H1 (cell line): Measurements from ENCODE around the gene RFXAP. TPM values are rescaled to one million over a fixed set of nuclear protein-coding genes. Genes with fewer than 3 reads are reported as not detected.

Source experiments
- CTCF ChIA-PET: fragments of 300-600 bp; sonication (Branson Sonifier 250); formaldehyde crosslinking; loops from one replicate; lab custom pipeline; 2021; ENCODE audit not compliant: partially characterized antibody; lab: Charles Lee
- POLR2A ChIA-PET: fragments of 300-600 bp; sonication (Branson Sonifier 250); formaldehyde crosslinking; loops from one replicate; lab custom pipeline; 2021; ENCODE audit warnings: inconsistent platforms; ENCODE audit not compliant: partially characterized antibody; lab: Charles Lee
- DNase-seq, 2 experiments: peaks; one replicate each; pipeline versions ENCODE4 v3.0.0 to v3.0.0-alpha.2; 2010 to 2022; ENCODE audit warnings: low spot score in 2 of 2, low read depth in 1 of 2, mixed read lengths in 1 of 2
- FAIRE-seq: peaks from 2 replicates; lab custom pipeline; 2011; peaks lifted over from hg19 to GRCh38; lab: Jason Lieb, UNC
- H2AFZ ChIP-seq: 2 replicates; pipeline ENCODE4 v1.8.1; 2012; ENCODE audit warnings: low read length, inconsistent platforms
- H2AK5ac ChIP-seq: 2 replicates; pipeline ENCODE4 v1.6.1; 2013; ENCODE audit warnings: low read depth, low read length
- H2BK120ac ChIP-seq: replicated peaks from 2 replicates; pipeline ENCODE3; 2013; ENCODE audit warnings: low read depth, low read length, inconsistent platforms
- H2BK12ac ChIP-seq: 2 replicates; pipeline ENCODE4 v1.6.1; 2013; ENCODE audit warnings: low read depth, low read length
- H2BK15ac ChIP-seq: 2 replicates; pipeline ENCODE4 v1.6.1; 2013; ENCODE audit warnings: low read length
- H2BK20ac ChIP-seq: 2 replicates; pipeline ENCODE4 v1.6.1; 2013; ENCODE audit warnings: low read length
- H2BK5ac ChIP-seq: 2 replicates; pipeline ENCODE4 v1.6.1; 2013; ENCODE audit warnings: low read depth, low read length
- H3K14ac ChIP-seq: 2 replicates; pipeline ENCODE4 v1.6.1; 2013; ENCODE audit warnings: inconsistent platforms; ENCODE audit not compliant: insufficient read length
- H3K18ac ChIP-seq: 2 replicates; pipeline ENCODE4 v1.6.1; 2013; ENCODE audit warnings: low read length; ENCODE audit errors: extremely low read depth
- H3K23ac ChIP-seq: 2 replicates; pipeline ENCODE4 v1.6.1; 2013; ENCODE audit warnings: inconsistent platforms; ENCODE audit not compliant: insufficient read length
- H3K23me2 ChIP-seq: 2 replicates; pipeline ENCODE4 v1.6.1; 2013; ENCODE audit warnings: low read depth, low read length
- H3K27ac ChIP-seq: 2 replicates; pipeline ENCODE4 v1.6.1; 2011; ENCODE audit warnings: low read depth, low read length, inconsistent platforms
- H3K27me3 ChIP-seq, 4 experiments: replicated peaks in 1 of 4; 1 replicate in 1 of 4; 2 replicates in 3 of 4; pipeline versions ENCODE4 v1.6.1 to v1.8.1; 2011 to 2013; ENCODE audit warnings: low read length in 3 of 4, mild to moderate bottlenecking in 3 of 4, inconsistent platforms in 2 of 4, mixed read lengths in 2 of 4, moderate library complexity in 1 of 4; ENCODE audit not compliant: control insufficient read depth in 3 of 4, insufficient read depth in 3 of 4; ENCODE audit errors: extremely low read depth in 1 of 4
- H3K36me3 ChIP-seq, 4 experiments: 2 replicates each; pipeline versions ENCODE4 v1.6.1 to v1.8.1; 2011 to 2013; ENCODE audit warnings: mild to moderate bottlenecking in 4 of 4, low read length in 3 of 4, moderate library complexity in 2 of 4, control low read depth in 1 of 4, inconsistent platforms in 1 of 4; ENCODE audit not compliant: insufficient read depth in 4 of 4, control insufficient read depth in 2 of 4
- H3K4ac ChIP-seq: replicated peaks from 2 replicates; pipeline ENCODE3; 2013; ENCODE audit warnings: low read length, low read depth, mixed read lengths, inconsistent platforms; ENCODE audit not compliant: insufficient read length
- H3K4me1 ChIP-seq, 4 experiments: replicated peaks in 1 of 4; 1 replicate in 1 of 4; 2 replicates in 3 of 4; pipeline versions ENCODE4 v1.6.1 to v1.8.1; 2011 to 2013; ENCODE audit warnings: low read length in 3 of 4, inconsistent platforms in 2 of 4, mixed read lengths in 1 of 4; ENCODE audit not compliant: insufficient read depth in 4 of 4, control insufficient read depth in 3 of 4
- H3K4me2 ChIP-seq, 2 experiments: 2 replicates each; pipeline versions ENCODE4 v1.6.1 to v1.8.1; 2011 to 2013; ENCODE audit warnings: low read depth in 2 of 2, low read length in 2 of 2, control low read depth in 1 of 2, inconsistent platforms in 1 of 2, mild to moderate bottlenecking in 1 of 2; ENCODE audit not compliant: insufficient read depth in 1 of 2
- H3K4me3 ChIP-seq, 4 experiments: fragments of 200-600, 300-600 bp in 1 of 4; sonication (generic), shearing (Covaris generic), sonication (Bioruptor Twin) in 1 of 4; 2 replicates each; pipeline versions ENCODE4 v1.5.1 to v1.8.1; 2011 to 2016; ENCODE audit warnings: low read length in 4 of 4, low read depth in 3 of 4, control low read depth in 2 of 4, inconsistent platforms in 2 of 4, mild to moderate bottlenecking in 2 of 4, mixed read lengths in 1 of 4, moderate library complexity in 1 of 4; ENCODE audit not compliant: insufficient read depth in 2 of 4; ENCODE audit errors: extremely low read depth in 1 of 4
- H3K56ac ChIP-seq: replicated peaks from 2 replicates; pipeline ENCODE3; 2013; ENCODE audit warnings: low read depth, mild to moderate bottlenecking, mixed read lengths, low read length, inconsistent platforms; ENCODE audit not compliant: insufficient read length
- H3K79me1 ChIP-seq: 2 replicates; pipeline ENCODE4 v1.6.1; 2013; ENCODE audit warnings: low read depth, low read length, control low read depth
- H3K79me2 ChIP-seq, 2 experiments: 2 replicates each; pipeline versions ENCODE4 v1.6.1 to v1.8.1; 2012 to 2013; ENCODE audit warnings: low read length in 2 of 2, mild to moderate bottlenecking in 2 of 2, inconsistent platforms in 1 of 2; ENCODE audit not compliant: insufficient read depth in 2 of 2, control insufficient read depth in 1 of 2
- H3K9ac ChIP-seq, 4 experiments: replicated peaks in 1 of 4; 1 replicate in 1 of 4; 2 replicates in 3 of 4; pipeline versions ENCODE4 v1.6.1 to v1.8.1; 2011 to 2013; ENCODE audit warnings: low read depth in 3 of 4, low read length in 3 of 4, control low read depth in 2 of 4, mild to moderate bottlenecking in 2 of 4, moderate library complexity in 2 of 4, inconsistent platforms in 1 of 4; ENCODE audit errors: extremely low read depth in 1 of 4
- H3K9me3 ChIP-seq, 2 experiments: 2 replicates each; pipeline versions ENCODE4 v1.6.1 to v1.8.1; 2012 to 2013; ENCODE audit warnings: mild to moderate bottlenecking in 2 of 2, moderate library complexity in 2 of 2, control low read depth in 1 of 2, inconsistent platforms in 1 of 2, low read depth in 1 of 2, low read length in 1 of 2, mixed read lengths in 1 of 2; ENCODE audit not compliant: insufficient read depth in 2 of 2
- H4K20me1 ChIP-seq, 2 experiments: replicated peaks in 1 of 2; 2 replicates each; pipeline versions ENCODE3 to v1.8.1; 2011 to 2013; ENCODE audit warnings: inconsistent platforms in 2 of 2, low read length in 2 of 2, mild to moderate bottlenecking in 1 of 2; ENCODE audit not compliant: insufficient read depth in 2 of 2, control insufficient read depth in 1 of 2
- H4K5ac ChIP-seq: 2 replicates; pipeline ENCODE4 v1.6.1; 2013; ENCODE audit warnings: low read length, low read depth, mixed read lengths, inconsistent platforms; ENCODE audit not compliant: insufficient read length
- H4K8ac ChIP-seq: 2 replicates; pipeline ENCODE4 v1.8.0; 2013; ENCODE audit warnings: mild to moderate bottlenecking, moderate library complexity, low read length, inconsistent platforms; ENCODE audit not compliant: insufficient read depth; ENCODE audit errors: extremely low read depth
- H4K91ac ChIP-seq: replicated peaks from 2 replicates; pipeline ENCODE3; 2013; ENCODE audit warnings: low read length, mixed read lengths, inconsistent platforms; ENCODE audit not compliant: insufficient read length
- BACH1 ChIP-seq: IDR thresholded peaks from 2 replicates; pipeline ENCODE4 v1.6.1; 2012; ENCODE audit warnings: low read length, improper control_type of control experiment
- CBX8 ChIP-seq: fragments of 300-800, 300-1000 bp; sonication (generic); IDR thresholded peaks from 2 replicates; pipeline ENCODE4 v1.7.1; 2016; ENCODE audit warnings: low read depth, low read length, borderline replicate concordance
- E2F6 ChIP-seq: IDR thresholded peaks from 2 replicates; pipeline ENCODE4 v1.6.1; 2012; ENCODE audit warnings: inconsistent platforms
- EGR1 ChIP-seq: IDR thresholded peaks from 2 replicates; pipeline ENCODE4 v1.6.1; 2011; ENCODE audit warnings: low read depth, low read length, borderline replicate concordance
- FOSL1 ChIP-seq: IDR thresholded peaks from 2 replicates; pipeline ENCODE4 v1.6.1; 2011; ENCODE audit warnings: mild to moderate bottlenecking, low read depth, low read length, moderate library complexity; ENCODE audit not compliant: insufficient read depth
- HDAC6 ChIP-seq: IDR thresholded peaks from one replicate; pipeline ENCODE4 v1.7.1; 2012; ENCODE audit warnings: low read depth, mild to moderate bottlenecking, inconsistent platforms, low read length, moderate library complexity
- JUN ChIP-seq: IDR thresholded peaks from 2 replicates; pipeline ENCODE4 v1.6.1; 2011; ENCODE audit warnings: low read depth, mild to moderate bottlenecking, improper control_type of control experiment, low read length
- POLR2AphosphoS5 ChIP-seq: IDR thresholded peaks from 2 replicates; pipeline ENCODE4 v1.6.1; 2011; ENCODE audit warnings: low read depth, low read length
- RFX5 ChIP-seq: IDR thresholded peaks from 2 replicates; pipeline ENCODE4 v1.6.1; 2011; ENCODE audit warnings: low read depth, low read length, improper control_type of control experiment, borderline replicate concordance
- RXRA ChIP-seq: IDR thresholded peaks from 2 replicates; pipeline ENCODE4 v1.6.1; 2011; ENCODE audit warnings: low read depth, mild to moderate bottlenecking, low read length, moderate library complexity; ENCODE audit not compliant: insufficient read depth
- SAP30 ChIP-seq: fragments of 300-600 bp; sonication (generic); IDR thresholded peaks from 2 replicates; pipeline ENCODE4 v1.7.1; 2012; ENCODE audit warnings: low read length, moderate library complexity, mild to moderate bottlenecking, inconsistent platforms; ENCODE audit not compliant: insufficient read depth, insufficient replicate concordance
- SIRT6 ChIP-seq: IDR thresholded peaks from one replicate; pipeline ENCODE4 v1.7.1; 2012; ENCODE audit warnings: low read length, inconsistent platforms
- SP1 ChIP-seq: IDR thresholded peaks from 2 replicates; pipeline ENCODE4 v1.6.1; 2011; ENCODE audit warnings: low read depth, low read length
- SP2 ChIP-seq: IDR thresholded peaks from 2 replicates; pipeline ENCODE4 v1.6.1; 2012; ENCODE audit warnings: mild to moderate bottlenecking, low read length, inconsistent platforms
- WGBS, 2 experiments: shearing (Covaris generic) in 1 of 2; methylation state at CpG; one replicate each; pipeline versions ENCODE4 v1.1.6 to v1.1.7; 2013 to 2015; ENCODE audit warnings: low lambda C conversion rate in 2 of 2, mixed read lengths in 2 of 2, inconsistent platforms in 1 of 2, low coverage in 1 of 2, missing lambda C conversion rate in 1 of 2; ENCODE audit not compliant: insufficient replicate concordance in 2 of 2, insufficient coverage in 1 of 2, insufficient read length in 1 of 2; ENCODE audit errors: extremely low coverage in 1 of 2, missing lambda C conversion rate in 1 of 2; 5-methylcytosine and 5-hydroxymethylcytosine counted together
- polyA plus RNA-seq, 7 experiments: library from polyadenylated mRNA; depleted of rRNA in 3 of 7; stranded (reverse) in 5 of 7; unstranded in 2 of 7; fragments of >200 nt in 5 of 7; fragments of 200-250 nt in 2 of 7; gene quantifications; 1 replicate in 5 of 7; 2 replicates in 1 of 7; 4 replicates in 1 of 7; pipeline versions ENCODE4 v1.2.1 to v1.2.3, GENCODE V29; 2011 to 2013; ENCODE audit warnings: missing spikeins in 2 of 7, mixed read lengths in 2 of 7
- total RNA-seq: library from RNA; stranded (reverse); fragmentation: NEBNext Ultra II Directional; extraction: Animal tissue kit (Norgen Biotek cat#: 25700); gene quantifications from 2 replicates; pipeline ENCODE4 v1.2.1, GENCODE V29; 2021

RFXAP gene
- total and polyA plus RNA-seq, 2 of the 8 experiments (the other 6 are each of a cell fraction or from before 2014, with no cell fraction given) = 5.2 to 11.5 TPM

- peak; percentile 42 for FAIRE-seq
- peaks cover 0 to 9% (median 4%) of the 10 kb centered on the region in 4 experiments; a peak in 4 of 7 replicates for H3K4me1 ChIP-seq
- no peak overlapping the region for H4K8ac ChIP-seq
- no peaks in the 10 kb centered on the region for H3K9me3 ChIP-seq
- no peak overlapping the region for H3K4ac ChIP-seq
- H3K14ac ChIP-seq = no peak overlapping the region
- peak overlapping the region; percentile 93 to 97 for H3K4me2 ChIP-seq
- no peaks in the 10 kb centered on the region for H3K27me3 ChIP-seq
- DNase-seq = no peak
- H3K79me1 ChIP-seq = peaks cover 2% of the 10 kb centered on the region; the same call in 1 of the 2 replicates
- no peak overlapping the region for H2BK5ac ChIP-seq
- no peaks in the 10 kb centered on the region for H3K36me3 ChIP-seq
- peaks cover 0 to 18% of the 10 kb centered on the region in 2 experiments; a peak in 2 of 4 replicates for H3K79me2 ChIP-seq
- H3K56ac ChIP-seq = no peak overlapping the region
- H4K91ac ChIP-seq = no peak overlapping the region
- ChIA-PET CTCF (interaction anchor here (1.0 to 1.6 kb wide), 2 partner anchors 19 to 366 kb away, joined by 3 read pairs; no protein-coding TSS in a partner anchor), POLR2A (interaction anchor here (0.6 to 0.8 kb wide), 2 partner anchors 10 to 85 kb away, joined by 3 read pairs; no protein-coding TSS in a partner anchor)
- no peak overlapping the region for H2BK12ac ChIP-seq
- no peak overlapping the region for H2AK5ac ChIP-seq
- no peaks in the 10 kb centered on the region for H4K20me1 ChIP-seq
- no peak overlapping the region for H3K23ac ChIP-seq
- peak overlapping the region; percentile 0 to 65 (median 32); a peak in 5 of 7 replicates for H3K9ac ChIP-seq
- no peak overlapping the region for H2BK120ac ChIP-seq
- no peak overlapping the region for H3K27ac ChIP-seq
- 0 out of 2 replicates have a peak overlapping the region, but pooled peaks have one; percentile 20 for H3K18ac ChIP-seq
- peaks cover 9% of the 10 kb centered on the region for H3K23me2 ChIP-seq
- 2% methylated on average over 13 of the region's 20 CpGs; no CpG with 5 or more reads in 1 of the 2 experiments for WGBS, 2 experiments
- no peak overlapping the region for H4K5ac ChIP-seq
- 0 out of 2 replicates have a peak overlapping the region, but pooled peaks have one; percentile 43 for H2AFZ ChIP-seq
- no peak overlapping the region for H2BK20ac ChIP-seq
- peak overlapping the region; percentile 50 to 75 (median 68) for H3K4me3 ChIP-seq
- no peak overlapping the region for H2BK15ac ChIP-seq
- TF ChIP-seq JUN = no peak
- TF ChIP-seq SP1 = no peak
- no peak for TF ChIP-seq POLR2AphosphoS5
- TF ChIP-seq CBX8 = no peak
- no peak for TF ChIP-seq FOSL1
- no peak for TF ChIP-seq SAP30
- TF ChIP-seq E2F6 = peak; percentile 97
- no peak for TF ChIP-seq RFX5
- no peak for TF ChIP-seq EGR1
- TF ChIP-seq RXRA = no peak
- no peak for TF ChIP-seq SP2
- TF ChIP-seq HDAC6 = no peak
- TF ChIP-seq SIRT6 = no peak
- TF ChIP-seq BACH1 = no peak
These were observed 693 bp downstream of the RFXAP start for GRCh38 chr13:36819739-36820090.
